Cortex of kidney (tissue), 1 donor: Measurements from ENCODE around the gene VPS8.

Source experiments
- DNase-seq: peaks from one replicate; lab custom pipeline; 2025; lab: John Stamatoyannopoulos, UW

The VPS8 gene

DNA sequence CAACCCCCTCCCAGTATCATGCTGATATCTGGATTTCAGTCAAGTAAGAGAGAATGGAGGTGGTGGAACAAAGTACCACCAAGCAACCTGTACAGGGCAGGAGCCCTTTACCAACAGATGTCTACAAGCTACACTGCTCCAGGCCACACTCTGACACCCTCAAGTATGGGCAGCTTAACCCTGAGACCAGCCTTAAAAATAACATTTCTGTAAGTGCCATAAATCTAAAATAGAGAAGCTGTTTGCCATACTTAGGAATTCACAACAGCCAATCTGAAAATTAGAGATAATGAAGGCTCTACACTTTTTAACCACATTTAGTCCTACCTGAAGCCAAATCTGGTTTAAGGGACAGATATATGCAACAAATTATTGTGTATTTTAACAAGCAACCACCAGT lies 281.1 kb downstream of the VPS8 start:
- no peak for DNase-seq

DNA sequence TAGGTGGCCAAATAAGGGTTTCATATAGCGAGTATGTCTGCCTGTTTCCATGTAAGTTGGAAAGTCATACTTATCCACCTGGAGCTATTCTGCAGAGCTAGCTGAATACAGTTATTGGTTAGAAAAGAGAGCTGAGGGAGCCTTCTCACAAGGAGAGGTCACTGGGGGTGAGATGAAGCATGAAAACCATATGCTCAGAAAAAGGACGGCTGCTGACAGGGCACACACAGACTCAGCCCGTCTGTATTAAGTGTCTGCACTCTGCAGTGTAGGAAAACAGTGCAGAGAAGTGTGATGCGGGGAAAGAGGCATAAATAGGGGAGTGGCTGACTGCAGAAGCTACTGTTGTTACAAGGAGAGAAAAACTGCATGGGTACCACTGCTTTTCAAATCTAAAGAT lies 282.7 kb downstream of the VPS8 start:
- DNase-seq = no peak
